HG02798 (cell line): Measurements from ENCODE around the gene PYROXD2.
A peak's percentile ranks its signal among the peaks of the same experiment; 100 is the strongest.

Experiments used
- ATAC-seq: cut with Tn5 transposase; IDR thresholded peaks from one replicate; pipeline ENCODE4 v1.9.1; 2021; ENCODE audit warnings: mild to moderate bottlenecking; ENCODE audit not compliant: unreplicated experiment, poor library complexity

Gene PYROXD2

DNA sequence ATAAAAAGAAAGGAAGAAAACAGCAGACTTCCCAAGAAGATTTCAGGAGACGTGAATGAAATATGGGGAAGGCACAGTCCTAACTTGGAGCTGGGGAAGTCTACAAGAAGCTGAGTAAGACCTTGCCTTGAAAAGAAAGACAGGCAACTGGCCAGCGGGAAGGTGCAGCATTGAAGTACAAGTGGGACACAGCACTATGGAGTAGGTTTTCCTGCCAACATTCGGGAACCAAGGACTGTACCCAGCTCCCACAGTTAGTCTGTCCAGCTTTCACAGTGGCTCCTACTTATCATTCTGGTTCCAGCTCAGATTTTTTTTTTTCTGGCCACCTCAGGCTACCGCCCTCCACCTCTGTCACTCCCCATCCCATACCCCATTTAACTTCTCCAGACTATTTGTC is 21.7 kb upstream of the PYROXD2 start:
- no peak for ATAC-seq

DNA sequence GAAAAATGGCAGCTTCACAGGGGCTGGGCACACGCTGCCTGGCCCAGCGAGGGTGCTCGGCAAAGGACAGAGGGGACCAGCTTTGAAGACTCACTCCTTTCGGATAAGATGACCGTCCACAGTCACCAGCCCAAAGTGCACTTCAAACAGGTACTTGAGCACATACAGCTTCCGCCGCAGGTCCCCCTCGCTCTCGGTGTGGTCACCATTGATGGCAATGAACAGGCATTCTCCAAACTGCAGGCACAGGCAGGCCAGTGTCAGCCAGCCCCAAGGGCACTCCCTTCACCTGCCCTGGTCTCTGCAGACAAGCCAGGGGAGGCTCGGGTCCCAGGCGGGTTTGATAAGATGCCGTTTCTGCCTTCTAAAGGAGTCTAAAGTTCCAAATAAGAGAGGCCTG is 20.2 kb upstream of the PYROXD2 start:
- no peak for ATAC-seq

DNA sequence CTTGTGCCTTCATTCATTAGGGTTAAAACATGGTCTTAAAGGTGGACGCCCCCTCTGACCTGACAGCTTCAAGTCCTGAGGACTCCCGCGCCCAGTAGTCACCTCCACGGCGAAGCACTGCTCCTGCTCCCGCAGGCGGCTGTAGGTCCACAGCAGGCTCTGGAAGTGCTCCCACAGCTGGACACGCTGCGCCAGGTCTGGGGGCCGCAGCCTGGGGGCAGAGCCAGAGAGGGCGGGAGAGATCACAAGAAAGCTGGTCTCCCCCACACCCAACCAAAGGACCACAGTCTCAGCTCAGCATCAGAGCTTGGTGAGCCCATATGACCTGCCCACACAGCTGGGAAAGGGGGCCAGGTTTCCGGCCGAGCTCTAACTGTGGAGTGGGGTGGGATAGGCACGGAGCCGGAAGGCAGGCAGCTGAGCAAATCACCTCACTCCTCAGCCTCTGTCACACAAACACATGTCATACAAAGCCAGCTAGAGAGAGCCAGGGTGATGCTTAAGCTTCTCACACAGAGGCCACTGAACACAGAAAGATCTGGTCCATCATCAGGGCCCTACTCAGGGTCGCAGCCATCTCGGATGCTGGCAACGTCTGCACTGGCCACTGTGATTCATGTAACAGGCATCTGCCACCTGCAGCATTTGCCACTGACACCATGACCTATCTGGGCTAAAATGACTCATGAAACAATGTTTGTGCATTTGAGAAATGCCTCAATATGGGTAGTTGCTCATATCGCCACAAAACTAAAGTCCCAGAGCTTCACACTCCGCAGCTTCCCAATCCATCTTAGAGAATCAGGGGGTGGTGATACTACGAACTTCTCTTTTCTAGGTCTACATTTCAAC is 19.1 kb upstream of the PYROXD2 start:
- no peak for ATAC-seq

DNA sequence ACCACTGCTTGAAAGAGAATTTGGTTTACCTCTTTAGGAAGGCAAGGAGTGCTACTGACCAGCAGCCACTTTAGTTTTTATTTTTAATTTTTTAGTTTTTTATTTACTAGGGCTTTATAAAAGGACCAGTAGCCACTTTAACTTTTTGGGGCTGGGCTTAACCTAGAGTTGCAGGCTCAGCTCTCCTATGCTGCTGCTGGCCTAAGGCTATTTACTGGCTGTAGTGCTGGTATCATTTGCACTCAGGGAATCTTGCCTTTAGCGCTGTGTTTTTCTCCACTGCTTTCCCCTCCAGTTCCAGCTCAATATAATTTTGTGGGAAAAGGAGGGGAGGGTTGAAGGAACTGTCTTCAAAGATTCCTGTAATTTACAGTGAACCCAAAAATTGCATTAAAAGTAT is 18.4 kb upstream of the PYROXD2 start:
- ATAC-seq = no peak

DNA sequence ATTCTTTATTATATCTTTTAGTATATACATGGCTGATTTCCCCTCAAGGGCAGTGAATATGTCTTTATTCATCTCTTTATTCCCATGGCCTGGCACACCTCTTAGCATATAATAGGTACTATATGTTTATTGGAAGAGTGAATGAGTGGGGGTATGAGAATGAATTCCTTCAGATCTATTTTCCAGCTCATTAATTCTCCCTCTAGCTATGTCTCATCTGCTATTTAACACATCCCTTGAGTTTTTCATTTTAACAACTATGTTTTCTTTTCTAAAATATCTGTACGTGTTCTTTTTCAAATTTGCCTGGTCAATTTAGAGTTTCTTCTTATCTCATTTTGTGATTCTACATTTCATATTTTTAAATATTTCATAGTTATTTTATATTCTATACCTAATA is 17.3 kb upstream of the PYROXD2 start:
- ATAC-seq = no peak

DNA sequence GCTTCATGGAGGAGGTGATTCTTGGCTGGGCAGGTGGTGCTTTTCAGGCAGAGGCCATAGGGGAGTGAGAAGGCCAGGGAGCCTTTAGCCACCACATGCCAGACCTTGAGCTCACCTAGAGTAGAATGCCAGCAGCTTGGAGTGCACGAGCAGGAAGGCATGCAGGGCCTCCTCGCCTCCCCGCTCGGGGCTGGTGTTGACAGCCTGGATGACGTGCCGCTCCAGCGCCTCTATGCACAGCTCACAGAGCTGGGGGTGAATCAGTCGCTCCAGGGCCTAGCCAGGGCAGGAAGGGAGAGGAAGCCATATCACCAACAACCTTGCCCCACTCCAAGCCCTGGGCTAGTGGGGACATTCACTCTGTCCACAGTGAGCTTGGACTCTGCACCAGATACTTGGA is 16.0 kb upstream of the PYROXD2 start:
- no peak for ATAC-seq

DNA sequence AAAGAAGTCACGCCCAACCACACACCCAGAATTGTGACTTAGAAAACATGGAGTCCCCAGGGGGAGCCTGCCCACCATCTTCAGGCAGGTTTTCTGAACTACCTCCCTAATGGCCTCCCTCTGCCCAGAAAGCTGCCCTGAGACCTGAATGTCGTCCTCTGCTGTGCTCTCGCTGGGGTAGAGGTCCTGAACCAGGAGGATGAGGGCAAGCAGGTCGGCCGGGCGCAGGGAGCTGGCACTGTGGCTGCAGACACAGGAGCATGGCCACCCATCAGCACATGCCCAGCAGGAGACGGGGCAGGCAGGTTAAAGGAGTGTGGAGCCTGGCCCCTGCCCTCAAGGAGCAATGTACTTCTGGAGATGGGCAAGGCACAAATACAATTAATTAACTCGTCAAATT is 15.4 kb upstream of the PYROXD2 start:
- ATAC-seq = no peak

DNA sequence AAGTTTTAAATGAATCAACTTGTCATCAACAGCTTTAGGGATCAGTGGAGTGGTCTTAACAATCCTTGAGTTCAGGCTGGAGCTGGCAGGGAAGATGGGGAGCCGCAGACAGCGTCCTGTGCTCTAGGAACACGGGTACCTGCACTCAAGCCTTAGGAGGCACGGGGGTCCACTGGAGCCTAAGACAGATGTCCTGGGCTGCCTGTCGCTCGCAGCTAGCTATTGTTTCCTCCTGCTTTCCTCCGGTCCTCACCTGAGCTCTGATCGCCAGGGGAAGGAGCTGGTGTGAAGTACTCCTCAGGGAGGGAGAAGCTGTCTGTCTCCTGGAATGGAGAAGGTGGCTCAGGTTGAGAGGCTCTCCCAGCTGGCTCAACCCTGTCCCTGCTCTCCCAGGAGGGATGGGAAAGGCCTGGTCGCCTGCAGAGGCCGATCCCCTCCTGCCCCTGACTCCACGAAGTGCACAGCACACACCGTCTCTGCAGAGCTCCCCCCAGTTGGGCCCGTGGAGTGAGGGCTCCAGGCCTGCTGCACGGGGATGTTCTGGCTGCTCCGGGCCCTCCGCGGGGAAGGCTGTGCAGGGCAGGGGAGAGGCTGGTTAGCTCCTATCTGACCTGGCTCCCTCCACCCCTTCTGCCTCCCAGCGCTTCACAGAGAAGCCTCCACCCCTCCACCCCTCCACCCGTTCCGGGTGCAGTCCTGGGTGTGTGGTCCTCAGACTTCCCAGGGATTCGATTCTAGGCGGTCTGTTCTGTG is 14.5 kb upstream of the PYROXD2 start:
- ATAC-seq = no peak

DNA sequence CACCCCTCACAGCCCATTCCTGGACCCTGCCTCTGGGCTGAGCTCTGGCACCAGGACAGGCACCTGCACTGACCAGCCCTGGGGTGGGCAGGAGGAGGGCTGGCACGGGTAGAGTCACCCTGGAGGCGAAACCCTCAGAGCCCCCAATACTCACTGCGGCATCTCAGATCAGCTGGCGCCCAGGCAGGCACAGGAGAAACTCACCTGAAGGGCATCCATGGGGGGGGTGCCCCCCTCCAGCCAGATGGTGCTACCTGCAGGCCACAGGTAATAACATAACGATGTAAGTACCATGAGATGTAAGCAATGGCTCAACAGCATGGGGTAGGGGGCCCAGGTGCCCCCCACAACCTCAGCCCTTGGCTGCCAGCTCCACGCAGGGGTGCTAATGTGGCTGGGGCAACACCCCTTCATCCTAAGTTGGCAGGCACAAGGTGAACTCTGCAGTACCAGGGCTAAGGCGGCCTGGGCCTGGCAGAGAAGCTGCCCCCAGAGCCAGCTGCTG is 12.1 kb upstream of the PYROXD2 start:
- no peak for ATAC-seq

DNA sequence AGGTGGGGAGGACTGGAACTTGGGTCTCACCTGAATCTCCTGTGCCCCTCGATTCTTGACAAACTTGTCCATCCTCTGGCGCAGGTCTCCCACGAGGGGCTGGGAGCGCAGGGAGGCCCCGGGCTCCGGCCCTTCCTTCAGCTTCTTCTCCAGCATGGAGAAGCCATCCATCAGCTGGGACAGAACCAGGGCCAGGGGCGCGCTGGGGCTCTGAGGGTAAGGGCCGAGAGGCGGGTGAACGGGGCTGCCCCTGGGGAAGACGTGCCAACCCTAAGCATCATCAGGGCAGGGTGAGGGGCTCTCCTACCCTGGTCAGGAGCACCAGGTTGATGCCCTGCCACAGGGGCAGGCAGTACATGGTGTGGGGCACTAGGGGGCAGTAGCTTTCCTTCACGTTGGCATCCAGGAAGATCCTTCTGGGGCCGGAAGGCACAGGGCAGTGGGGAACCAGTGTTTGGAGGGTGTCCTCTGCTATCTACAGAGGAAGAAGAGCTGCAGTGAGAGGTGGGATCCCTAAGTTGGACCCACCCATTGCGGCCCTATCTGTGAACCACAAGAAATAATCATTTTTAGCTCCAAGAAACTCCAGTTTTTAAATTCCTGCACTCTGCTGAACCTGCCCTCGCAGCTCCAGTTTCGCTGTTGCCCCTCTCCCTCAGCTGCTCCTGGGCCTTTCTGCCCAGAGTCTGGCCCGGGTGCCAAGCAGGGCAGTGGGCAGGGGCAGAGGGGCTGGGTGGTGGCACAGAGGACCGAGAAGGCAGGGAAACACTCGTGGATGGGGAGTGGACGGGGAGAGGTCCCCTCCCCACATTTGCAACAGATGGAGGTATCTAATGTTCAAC is 10.8 kb upstream of the PYROXD2 start:
- ATAC-seq = peak; percentile 66

DNA sequence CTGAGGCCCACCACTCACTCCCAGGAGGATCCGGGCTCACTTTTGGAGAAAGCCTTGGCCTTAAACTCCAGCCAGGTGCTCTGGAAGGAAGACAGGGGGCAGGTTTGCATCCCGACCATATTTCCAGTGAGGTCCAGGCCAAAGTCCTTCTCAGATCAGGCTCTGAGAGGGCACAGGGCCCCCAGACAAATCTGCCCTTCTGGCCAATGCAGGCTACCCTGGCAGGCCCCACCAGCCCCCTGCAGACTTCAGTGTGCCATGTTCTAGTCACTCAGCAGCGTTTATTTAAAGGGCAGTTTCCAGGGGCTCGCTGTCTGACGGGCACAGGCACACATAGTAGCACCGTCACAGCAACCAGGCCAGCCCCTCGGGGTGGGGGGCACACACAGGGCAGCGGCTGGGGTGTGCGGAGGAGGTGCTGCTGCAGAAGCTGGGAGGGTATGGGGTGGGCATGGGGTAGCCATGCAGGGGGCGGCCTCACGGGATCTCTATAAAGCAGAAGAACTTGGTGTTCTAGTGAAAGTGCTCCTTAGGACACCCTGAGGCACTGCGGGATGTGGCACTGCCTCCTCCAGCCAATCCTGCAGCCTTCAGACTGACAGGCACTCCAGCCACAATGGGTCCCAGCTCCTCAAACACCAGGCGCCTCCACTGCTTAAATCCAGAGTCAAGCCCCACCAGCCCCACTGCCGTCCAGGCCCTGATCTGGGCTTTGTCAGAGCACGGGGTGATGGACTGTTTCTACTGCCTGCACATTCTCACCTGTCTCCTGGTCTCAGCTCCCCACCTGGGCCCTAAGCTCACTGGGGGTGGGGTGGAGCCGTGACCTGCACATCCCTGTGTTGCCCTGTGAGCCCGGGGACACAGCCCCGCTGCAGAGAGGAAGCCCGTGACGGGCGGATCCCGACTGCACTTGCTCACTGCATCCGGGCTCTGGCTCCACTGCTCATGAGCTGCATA is 9.6 kb upstream of the PYROXD2 start:
- ATAC-seq = no peak

DNA sequence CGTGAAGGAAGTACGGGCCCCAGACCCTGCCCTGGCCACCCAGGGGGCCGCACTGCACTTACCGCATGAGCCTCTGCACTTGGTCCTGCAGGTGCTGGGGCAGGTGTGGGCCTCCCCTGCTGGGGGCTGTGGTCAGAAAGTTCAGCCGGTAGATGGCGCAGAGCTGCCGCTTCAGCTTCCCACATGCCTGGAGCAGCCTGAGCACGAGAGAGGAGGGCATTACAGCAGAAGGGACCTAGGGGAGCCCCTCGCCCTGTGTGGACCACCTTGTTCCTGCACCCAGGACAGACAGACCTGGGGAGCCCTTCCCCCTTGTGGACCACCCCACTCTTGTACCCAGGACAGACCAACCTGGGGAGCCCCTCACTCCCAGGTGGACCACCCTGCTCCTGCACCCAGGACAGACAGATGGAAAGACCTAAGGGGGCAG is 8.7 kb upstream of the PYROXD2 start:
- ATAC-seq = no peak

DNA sequence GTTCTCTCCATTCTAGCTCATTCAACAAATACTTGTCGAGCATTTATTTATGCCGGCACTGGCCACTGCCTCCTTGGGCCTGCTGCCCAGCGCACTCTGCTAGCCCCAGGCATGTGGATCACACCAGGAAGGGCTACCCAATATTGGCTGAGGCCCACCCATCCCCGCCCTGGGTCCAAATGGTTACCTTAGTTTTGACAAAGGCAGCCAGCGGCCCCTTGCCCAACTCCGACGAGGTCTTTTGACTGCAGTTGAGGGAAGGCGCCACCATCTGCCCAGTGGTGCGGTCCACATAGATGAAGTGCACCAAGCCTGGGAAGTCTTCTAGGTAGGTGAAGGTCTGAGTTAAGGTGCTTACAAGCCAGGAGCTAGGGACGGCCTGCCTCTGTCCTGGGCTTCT is 7.2 kb upstream of the PYROXD2 start:
- no peak for ATAC-seq

DNA sequence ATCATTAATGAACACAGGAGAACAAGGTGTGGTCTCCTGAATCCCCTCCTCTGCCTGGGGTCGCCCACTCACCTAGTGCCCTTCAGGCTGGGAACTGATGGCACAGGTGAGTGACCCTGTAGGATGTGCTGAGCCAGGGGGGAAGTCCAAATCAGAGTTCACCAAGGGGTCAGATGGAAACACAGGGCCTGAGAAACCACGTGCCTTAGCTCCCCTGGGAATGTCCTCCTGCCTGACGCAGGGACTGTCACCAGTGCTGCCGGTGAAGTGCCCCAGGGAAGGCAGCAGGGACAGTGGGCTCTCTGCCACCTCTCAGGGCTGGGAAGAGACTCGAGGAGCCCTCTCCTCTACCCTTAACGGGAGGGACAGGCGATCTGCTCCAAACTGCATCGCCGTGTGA is 5.8 kb upstream of the PYROXD2 start:
- ATAC-seq = no peak

DNA sequence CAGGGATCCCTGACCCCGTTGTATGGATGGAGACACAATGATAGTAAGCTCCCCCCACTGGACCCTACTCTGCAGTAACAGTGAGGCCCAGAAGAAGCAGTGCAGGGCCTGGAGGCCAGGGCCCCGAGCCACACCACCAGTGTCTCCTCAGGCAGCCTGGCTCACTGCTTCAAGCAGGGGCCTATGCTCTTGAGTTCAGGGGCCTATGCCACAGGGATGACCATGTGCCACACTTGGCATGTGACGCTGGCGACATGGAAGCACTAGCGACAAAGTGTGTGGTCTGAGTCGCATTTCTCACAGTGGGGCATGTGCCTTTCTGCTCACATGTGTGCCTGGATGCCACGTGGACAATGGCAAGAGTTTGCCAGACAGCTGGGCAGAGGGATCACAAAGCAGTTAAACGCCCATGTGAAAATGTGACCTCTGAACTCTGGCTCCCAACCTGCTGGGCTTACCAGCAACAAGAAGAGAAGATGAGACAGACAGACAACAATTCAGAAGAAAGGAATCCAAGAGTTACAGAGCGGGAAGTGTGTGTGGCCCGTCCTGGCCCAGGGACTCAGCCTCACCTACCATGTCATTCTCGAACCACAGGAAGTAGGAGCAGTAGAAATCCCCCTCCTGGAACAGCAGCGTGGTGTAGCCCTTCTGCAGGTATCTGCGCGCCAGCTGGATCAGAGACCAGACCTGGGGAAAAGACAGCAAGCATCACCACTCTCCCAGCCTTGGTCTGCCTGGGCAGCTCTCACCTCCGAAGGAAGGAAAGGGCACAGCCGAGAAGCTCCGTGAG is 4.7 kb upstream of the PYROXD2 start:
- ATAC-seq = no peak

DNA sequence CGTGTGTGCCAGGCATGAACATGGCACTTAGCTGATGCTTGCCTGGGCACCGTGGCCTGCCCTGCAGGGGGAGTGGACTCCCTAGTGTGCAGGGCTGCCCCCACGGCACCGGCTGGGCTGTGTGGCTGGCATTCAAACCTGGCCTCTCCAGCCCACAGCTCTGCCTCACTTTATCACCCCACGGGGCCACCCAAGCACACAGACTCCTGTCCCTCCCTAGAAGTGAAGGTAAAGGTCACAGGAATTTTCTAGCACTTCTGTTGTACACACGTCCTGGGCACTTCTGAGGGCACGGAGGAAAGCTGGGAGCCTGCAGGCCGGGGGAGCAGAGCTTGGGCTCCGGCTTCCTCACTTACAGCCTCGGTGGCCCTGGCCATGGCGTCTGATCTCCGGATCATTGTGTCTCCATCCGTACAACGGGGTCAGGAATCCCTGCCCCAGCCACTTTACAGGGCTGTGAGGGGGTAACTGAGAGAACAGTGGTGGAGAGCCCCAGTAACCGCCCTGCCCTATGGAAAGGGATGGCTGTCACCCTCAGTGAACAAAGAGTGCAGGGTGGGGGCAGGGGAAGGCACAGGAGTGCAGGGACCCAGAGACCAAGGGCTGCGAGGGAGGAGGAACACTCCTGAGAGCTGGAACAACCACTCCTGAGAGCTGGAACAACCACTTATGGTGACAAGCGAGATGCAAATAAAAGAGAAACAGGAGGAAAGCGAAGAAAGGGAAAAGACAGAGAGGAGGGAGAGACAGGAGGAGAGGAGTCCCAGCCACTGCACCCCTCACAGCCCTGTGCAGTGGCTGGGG is 3.9 kb upstream of the PYROXD2 start:
- no peak for ATAC-seq

DNA sequence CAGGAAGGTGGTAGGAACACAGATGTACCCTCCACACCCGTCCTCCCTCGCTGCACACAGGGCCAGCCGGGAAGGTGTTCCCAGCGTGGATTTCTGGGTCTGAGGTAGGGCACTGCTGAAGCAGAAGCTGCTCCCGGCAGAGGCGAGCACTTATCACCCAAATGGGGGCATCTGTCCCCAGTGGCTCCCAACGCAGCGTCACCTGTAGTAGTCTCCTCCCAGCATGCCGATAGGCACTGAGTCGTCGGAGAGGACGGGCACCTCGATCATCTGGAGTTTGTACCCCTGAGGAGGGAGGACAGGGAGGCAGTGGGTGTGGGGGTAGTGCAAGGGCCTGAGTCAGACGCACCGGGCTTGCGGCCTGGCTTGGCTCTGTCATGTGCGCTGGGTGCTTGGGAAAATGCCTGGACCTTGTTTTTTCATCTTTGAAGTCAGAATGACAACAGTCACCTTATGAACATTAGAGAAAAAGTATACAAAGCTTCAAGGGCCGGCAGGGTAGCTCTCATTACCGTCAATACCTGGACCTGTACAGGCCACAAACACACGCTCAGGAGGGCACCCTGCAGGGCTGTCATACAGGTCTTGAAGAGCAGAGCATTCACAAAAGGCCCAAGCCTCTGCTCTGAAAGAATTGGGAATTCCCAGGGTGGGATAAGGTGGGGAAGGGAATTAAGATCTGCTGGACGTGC is 3.1 kb upstream of the PYROXD2 start:
- no peak for ATAC-seq
